HG02870 (cell line): ENCODE results near the gene GAS7.

ENCODE experiments used
- ATAC-seq: cut with Tn5 transposase; IDR thresholded peaks from one replicate; pipeline ENCODE4 v1.9.1; 2021; ENCODE audit warnings: mild to moderate bottlenecking, moderate library complexity; ENCODE audit not compliant: unreplicated experiment

GAS7 gene

DNA sequence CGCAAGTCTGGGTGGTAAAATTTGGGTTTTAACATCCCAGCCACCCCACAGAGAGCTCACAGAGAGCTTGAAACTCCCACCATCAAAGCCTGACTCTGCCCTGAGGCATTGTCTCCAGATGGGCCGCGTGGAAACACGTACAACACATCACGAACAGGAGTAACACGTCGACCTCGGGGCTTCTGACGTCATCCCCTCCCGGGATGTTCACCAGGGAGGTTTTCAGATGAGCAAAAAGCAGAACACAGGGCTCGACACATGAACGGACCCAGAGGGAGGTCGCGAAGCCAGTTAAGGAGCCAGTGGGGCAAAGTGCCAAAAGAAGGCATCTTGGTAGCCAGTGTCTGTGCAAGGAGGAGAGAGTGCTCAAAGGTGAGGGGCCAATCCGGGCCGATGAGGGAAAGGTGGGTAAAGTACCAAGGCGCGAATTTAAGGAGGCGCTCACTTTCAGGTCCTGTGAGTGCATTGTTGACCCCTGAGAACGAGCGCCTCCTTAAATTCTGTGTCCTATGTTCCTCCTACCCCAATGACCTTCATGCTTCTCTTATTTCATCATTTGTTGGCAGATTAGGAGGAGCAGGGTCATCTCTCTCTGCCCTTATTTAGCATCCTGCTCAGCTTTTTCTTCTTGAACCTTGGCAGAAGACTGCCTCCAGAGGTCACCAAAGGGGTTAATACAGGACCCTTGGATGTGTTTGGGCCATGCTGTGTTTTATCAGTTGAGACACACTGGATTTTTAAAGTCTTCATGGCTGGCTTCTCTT lies 298.9 kb downstream of the GAS7 start:
- no peak for ATAC-seq

DNA sequence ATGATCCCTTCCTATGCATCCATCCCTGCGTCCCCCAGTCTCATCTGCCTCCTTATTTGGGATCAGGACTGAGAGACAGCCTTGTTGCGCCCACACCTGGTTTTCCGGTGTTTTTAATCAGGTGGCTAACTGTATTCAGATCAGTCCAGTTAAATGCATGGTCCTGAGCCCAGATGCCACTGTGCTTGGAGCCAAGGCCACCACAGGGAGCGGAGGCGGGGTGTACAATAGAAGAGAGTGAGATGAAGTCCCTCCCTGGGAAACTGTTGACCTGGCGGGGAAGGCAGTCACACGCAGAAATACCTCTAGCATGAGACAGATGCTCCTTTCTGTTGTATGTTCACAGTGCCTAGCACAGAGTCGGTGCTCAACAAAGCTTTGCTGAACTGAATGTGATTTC lies 299.6 kb downstream of the GAS7 start:
- no peak for ATAC-seq

DNA sequence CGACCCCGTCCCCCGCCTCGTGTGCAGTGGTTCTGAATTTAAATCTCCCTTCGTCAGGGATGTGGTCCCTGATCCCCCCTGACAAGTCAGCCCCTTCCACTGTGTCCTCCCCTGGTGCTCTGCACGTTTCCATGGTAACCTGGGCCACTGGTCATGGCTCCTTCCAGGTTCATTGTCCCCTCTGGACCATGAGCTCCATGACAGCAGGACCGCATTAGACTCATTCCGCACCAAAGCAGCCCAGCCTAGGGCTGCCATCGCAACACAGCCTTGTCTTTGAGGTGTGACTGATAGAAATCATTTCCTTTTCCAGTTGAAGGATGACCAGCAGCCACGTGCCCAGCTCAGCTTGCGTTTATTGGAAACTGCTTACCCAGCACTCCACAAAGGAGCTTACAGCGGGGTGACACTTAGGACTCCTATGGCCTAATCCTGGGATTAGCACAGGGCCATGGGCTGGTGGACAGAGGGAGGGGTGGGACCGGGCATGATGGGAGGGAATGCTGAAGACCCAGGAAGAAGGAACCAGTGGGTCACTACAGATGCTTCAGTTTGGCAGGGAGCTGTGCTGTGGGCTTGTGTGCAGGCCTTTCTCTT lies 300.9 kb downstream of the GAS7 start:
- no peak for ATAC-seq

DNA sequence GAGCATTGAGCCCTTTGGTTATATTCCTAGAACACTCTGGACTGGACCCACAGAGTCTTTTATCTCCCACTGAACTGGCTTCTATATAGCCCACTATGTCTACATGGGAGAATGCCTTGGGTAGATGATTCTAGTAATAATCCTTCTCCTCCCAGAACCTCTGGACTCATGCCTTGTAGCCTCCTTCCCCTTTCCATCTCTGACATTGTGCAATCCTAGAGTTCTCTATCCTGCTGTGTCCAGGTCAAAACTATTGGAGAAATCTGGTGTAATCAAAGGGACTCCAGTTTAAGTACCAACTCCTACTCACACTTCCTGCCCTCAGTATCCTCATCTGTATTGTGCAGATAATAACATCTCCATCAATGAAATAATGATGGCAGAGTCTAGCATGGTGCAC lies 302.5 kb downstream of the GAS7 start:
- no peak for ATAC-seq

DNA sequence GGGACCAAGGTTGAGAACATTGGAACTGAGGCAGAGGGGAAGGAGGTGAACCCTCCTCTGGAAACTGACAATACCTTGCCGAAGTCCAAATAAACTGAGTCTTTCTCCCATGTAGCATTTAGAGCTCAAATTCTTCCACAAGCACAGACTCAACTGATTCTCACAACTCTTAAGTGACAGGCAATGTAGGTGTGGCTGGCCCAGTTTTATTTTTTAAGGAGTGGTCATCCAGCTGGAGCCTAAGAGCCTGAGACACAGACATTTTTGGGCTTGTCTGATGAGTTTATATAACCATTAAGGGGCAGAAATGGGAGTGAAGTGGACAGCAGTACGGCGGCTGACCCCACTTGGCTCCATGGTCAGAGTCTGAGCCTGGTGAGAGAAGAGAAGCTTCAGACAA lies 304.2 kb downstream of the GAS7 start:
- no peak for ATAC-seq

DNA sequence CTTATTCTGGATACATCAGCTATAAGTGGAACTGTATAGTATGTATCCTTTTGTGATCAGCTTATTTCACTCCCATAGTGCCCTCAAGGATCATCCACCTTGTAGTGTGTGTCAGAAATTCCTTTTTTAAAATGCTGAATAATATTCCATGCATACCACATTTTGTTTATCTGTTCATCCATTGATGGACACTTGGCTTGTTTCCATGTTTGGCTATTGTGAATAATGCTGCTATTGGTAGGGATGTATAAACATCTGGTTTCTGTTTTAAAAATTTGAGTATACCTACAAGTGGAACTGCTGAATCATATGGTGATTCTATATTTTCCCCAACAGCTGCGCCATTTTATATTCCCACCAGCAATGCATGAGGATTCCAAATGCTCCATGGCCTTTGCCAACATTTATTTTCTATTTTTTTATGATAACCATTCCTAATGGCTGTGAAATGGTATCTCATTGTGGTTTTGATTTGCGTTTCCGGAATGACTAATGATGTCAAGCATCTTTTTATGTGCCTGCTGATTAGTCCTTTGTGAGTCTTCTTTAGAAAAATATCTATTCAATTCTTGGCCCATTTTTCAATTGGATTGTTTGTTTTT lies 304.9 kb downstream of the GAS7 start:
- ATAC-seq: no peak

DNA sequence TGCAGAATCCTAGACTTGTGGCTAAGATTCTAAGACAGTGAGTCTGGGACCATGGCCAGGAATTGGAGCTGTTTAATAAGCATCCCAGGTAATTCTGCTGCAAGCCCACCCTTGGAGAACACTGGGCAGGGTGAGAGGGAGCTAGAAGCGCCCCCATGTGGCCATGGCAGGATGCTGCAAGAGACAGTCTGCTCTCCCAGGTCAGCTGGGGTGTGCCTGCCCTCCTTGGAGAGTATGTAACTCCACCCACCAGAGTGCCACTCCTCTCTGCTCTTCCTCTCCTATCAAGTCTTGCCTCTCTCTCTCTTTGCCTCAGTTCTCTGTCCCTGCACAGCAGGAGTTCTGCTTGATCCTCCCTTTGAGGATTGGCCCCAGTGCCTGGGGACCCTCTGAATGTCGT lies 308.3 kb downstream of the GAS7 start:
- ATAC-seq: no peak

DNA sequence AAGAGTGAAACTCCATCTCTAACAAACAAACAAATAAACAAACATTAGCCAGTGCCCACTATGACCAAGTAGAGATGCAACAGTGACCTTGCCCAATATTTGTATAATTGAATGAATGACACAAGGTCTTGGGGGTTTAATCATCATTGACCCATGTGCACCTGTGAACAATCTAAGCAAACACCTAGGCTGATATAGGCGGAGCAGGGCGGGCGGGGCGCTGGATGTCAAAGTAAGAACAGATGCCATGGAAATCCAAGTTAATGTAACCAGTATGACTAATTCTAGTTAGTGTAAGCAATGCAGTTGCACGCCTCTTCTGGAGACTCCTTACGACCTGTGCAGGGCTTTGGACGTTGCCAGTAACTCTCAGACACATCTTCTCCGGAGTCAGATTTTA lies 310.9 kb downstream of the GAS7 start:
- ATAC-seq: no peak

DNA sequence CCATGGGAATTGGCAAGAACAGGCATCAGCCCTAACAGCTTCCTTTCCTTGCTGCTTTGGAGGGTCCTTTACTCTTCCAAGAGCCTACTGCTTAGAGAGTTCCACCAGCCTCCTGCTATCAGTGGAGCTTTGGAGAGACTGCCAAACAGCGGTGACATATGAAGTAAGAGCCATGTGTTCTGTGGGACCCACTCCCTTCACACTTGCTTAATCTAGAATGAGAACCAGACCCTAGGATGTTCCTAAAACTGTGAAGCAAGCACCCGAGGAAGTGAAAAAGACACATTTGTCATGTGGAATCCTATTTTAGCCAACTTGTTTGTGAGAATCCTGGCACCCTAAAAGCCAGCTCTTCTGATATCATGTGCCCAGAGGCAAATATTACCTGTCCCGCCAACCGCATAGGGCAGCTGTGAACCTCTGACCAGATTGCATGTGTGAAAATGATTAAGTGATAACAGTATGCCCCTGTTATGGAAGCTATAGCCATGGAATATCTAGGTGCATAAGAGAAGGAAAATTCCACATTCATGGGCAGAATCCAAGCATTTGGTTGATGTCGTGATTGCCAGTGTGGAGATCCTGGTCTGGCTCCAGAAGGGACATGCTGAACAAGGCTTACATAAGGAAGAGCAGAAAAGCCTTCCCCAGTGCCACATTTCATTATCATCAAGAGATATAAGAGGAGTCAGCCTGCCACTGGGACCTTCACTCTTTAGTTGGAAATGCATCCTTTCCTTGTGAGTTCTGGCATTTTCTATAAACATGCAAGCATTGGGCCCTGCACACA lies 312.1 kb downstream of the GAS7 start:
- ATAC-seq: no peak

DNA sequence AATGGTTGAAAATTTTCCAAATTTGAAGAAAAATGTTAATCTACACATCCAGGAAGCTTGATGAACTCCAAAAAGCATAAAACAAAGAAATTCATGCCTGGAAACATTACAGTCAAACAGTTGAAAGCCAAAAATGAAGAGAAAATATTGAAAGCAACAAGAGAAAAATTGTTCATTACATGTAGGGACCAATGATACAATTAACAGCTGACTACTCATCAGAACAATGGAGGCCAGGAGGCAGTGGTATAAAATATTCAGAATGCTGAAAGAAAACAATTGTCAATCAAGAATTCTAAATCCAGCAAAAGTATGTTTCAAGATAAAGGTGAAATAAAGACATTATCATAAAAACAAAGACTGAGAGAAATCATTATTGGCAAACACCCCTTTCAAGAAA lies 315.0 kb downstream of the GAS7 start:
- ATAC-seq: no peak

DNA sequence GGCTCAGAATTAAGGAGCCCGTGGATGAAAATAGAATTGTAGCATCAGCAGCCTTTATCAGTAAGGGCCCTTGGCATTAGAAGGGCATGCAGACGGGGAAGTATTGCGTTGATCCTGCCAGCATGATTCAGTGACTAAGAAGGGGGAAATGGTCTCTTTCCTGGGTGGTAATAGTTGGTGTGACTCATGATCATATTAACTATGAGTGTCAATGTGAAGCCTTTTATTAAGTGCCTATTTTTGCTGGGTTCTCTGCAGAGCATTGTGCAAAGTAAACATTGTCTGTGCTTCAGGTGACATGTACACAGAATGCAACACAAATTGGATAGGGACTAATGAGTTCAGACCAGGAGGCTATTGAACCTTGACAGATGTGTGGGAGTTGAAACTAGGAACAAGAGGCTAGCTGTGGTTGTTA lies 317.8 kb downstream of the GAS7 start:
- no peak for ATAC-seq

DNA sequence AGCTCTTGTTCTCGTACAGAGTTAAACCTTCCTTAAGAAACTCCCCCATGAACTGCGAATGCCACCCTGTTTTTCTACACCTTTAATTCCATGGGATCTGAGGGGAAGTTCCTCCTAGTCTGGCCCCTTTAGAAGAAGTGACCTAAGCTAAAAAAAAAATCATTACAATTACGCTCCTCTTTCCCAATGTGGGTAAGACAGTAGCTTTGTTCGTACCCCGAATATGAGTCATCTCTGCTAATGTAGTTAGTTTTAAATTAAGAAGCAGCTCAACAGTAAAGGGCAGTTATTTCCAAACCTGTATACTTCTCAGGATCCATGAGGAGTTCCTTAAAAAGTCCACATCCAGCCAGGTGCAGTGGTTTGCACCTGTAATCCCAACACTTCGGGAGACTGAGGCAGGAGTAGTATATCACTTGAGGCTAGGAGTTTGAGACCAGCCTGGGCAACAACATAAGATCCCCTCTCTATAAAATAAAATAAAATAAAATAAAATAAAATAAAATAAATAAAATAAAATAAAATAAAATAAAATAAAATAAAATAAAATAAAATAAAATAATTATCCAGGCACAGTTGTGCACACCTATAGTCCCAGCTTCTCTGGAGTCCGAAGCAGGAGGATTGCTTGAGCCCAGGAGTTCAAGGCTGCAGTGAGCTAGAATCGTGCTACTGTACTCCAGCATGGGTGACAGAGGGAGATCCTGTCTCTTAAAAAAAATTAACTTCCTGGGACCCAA lies 319.4 kb downstream of the GAS7 start:
- no peak for ATAC-seq

DNA sequence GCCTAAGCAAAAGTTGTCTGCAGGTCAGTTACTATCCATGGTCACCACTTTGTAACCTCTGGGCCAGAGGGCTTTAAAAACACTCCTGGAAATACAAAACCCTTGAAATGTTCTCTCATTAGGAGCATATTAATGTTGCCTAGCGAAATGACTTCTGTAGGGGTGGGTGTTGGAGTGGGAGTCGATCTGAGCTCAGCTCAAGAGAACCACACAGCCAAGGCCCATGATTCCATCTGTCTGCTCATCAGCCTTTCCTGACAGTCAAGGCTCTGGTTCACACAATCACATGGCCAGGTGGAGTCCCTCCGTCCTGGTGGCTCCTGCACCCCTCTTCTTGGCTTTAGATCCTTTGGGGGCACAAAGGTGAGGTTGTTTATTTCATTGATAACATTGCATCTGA lies 320.1 kb downstream of the GAS7 start:
- no peak for ATAC-seq

DNA sequence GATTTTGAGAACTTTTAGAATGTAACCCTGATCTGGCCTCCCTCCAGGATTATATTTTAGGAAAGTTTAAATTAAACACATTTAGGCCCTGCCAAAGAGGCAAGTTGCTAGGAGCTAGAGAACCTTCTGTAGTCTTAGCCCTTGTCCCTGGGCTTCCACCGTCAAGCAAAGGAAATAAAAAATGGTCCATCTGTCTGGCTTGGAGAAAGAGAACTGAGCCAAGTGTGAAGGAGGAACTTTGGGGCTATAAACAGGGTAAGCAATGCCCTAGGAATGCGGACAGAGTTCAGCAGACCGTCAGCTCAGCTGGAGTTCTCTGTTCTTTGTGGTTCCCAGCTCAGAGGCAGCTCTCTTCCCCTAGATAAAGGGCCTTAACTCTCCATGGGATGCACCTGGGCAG lies 323.0 kb downstream of the GAS7 start:
- no peak for ATAC-seq

DNA sequence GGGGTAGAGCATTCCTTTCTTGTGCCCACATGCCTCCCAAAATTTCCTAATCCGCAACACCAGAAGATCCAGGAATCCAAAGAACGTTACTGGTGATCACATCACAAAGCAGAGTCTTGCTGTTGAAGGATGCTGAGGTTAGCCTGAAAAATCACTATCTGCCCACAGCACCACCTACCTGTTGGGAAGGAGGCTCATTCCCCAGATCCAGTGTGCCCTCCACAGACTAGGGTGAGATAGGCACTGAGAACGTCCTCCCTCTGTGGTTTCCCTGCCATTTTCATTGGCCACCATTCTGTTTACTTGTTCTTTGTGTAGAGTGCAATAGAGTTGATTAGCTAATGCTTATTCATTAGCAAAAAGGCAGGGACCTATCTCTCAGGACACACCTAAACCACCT lies 323.7 kb downstream of the GAS7 start:
- no peak for ATAC-seq

DNA sequence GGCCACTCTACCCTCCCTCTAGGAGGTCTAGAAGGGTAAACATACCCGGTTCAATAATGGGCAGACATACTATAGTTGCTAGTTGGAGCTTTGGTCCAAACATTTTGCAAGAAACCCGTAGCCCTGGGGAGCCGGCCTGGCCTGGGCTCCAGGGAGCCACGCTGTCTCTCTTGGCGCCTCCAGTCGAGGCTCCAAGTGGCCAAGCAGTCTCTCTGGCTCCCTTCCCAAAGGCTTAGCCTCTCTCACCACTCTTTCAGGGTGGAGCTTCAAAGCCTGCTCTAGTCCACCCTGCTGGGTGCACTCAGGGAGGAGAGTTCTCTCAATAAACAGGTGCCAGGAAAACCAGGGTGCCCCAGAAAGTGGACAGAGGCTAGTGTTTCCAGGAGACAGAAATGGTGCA lies 325.6 kb downstream of the GAS7 start:
- ATAC-seq: no peak

DNA sequence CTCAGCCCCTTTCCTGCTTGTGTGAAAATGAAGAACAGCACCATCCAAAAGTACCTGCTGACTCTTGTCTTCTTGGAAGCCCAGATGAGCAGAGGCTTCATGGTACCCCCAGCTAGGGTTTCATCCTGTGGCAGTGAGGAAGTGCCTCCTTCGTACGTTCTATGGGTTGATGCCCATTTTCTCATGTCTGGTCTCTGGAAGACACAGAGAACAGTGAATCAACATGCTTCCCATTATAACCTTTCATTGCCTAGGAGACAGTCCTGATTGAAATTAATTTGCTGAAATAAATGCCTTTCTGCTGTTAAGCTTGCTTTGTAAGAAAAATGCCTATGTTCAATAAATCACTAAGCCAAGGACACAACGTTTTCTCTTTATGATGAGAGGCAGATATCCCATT lies 329.9 kb downstream of the GAS7 start:
- no peak for ATAC-seq

DNA sequence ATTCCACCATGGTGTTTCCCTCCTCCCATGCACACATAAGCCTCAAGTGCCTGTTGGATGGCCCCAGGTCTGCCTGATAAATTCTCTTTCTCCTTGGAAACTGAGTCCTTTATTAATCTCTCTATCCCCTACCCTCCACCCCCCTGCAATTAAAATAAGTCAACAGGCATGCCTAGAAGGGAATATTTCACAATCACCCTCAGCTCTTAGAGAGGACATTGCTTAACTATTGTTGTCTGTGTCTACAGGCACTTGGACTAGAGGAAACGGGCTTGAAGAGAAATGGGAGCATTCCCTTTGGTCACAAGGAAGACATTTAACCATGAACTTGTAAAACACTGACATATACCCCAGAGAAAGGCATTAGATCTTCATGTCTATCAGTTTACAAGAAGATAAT lies 332.8 kb downstream of the GAS7 start:
- ATAC-seq: no peak

DNA sequence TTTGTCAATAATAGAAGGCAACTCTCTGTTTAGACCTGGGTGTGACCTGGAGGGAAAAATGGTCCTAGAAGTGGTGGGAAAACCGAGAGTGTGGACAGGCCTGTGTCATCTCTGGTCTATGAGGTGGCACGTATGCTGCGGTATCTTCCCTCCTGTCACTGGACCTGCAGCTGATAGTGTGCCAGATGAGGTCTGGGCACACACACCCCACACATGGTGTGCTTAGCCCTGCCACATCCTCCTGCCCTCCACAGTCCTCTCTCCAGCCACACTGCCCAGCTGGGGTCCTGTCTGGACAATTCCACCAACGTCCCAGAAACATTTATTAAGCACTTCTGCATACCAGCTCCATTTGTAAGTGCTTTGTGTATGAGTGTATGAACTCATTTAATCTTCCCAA lies 335.5 kb downstream of the GAS7 start:
- ATAC-seq: no peak

DNA sequence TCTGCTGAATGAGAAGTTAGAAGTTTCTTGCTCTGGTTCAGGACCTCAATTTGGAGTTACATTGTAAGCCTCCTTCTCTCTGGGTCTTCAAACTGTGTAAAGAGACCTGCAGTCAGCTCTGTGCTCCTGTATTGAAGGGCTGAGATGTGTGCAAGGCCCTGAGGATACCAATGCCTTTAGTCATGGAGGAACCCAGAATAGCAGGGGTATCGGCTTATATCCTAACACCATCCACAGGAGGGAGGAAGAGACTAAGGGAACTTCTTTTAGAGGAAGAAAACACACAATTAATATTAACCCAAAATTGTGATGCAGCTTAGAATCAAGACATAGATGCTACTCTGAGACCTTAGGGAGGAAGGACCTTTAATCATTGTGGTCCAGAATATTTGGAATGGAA lies 336.2 kb downstream of the GAS7 start:
- no peak for ATAC-seq

DNA sequence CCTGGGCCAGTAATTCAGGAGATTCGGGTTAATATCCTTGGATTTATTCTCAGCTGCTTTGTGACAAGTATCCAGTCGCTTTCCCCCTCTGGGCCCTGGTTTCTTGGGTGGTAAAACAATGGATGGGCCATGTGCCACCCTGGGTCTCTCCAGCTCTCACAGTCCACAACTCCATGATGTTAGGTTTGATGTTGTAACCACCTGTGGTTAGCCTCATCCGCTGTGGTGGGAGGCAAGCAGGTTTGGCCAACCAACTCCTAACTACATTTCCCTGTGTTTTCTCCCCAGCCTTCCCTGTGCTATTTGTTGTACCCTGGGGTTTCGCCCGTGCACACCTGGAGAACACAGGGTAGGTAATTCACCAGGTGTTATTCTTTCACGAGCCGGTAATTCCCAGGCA lies 337.6 kb downstream of the GAS7 start:
- ATAC-seq: no peak
